Loucy (cell line): Measurements from ENCODE around the gene CD34.

ENCODE experiments used
- H2AFZ ChIP-seq: fragments of 200-600 bp; sonication (generic); 2 replicates; pipeline ENCODE4 v1.6.0; 2016; ENCODE audit warnings: antibody characterized with exemption, mild to moderate bottlenecking, low read length, moderate library complexity
- H3F3A ChIP-seq: fragments of 200-600 bp; 2 replicates; pipeline ENCODE4 v1.6.0; 2016; ENCODE audit warnings: antibody characterized with exemption, low read depth, mild to moderate bottlenecking
- H3K27me3 ChIP-seq: fragments of 200-600 bp; sonication (generic); 2 replicates; pipeline ENCODE4 v1.6.1; 2014; ENCODE audit warnings: low read length, mild to moderate bottlenecking; ENCODE audit not compliant: insufficient read depth, poor library complexity, severe bottlenecking
- H3K36me3 ChIP-seq: fragments of 200-600 bp; sonication (generic); 2 replicates; pipeline ENCODE4 v1.6.1; 2016; ENCODE audit warnings: low read length; ENCODE audit not compliant: insufficient read depth
- H3K4me1 ChIP-seq: fragments of 200-600 bp; sonication (generic); 2 replicates; pipeline ENCODE4 v1.5.1; 2014; ENCODE audit warnings: low read length, mild to moderate bottlenecking; ENCODE audit not compliant: insufficient read depth, poor library complexity, severe bottlenecking
- H3K4me2 ChIP-seq: fragments of 200-600 bp; sonication (generic); 2 replicates; pipeline ENCODE4 v1.6.0; 2014; ENCODE audit warnings: antibody characterized with exemption, low read length, low read depth, mild to moderate bottlenecking; ENCODE audit not compliant: poor library complexity, severe bottlenecking
- H3K4me3 ChIP-seq: fragments of 200-600 bp; sonication (generic); 2 replicates; pipeline ENCODE4 v1.5.1; 2014; ENCODE audit warnings: low read length, mild to moderate bottlenecking, mixed read lengths; ENCODE audit not compliant: poor library complexity, severe bottlenecking
- H3K79me2 ChIP-seq: fragments of 200-600 bp; sonication (generic); 2 replicates; pipeline ENCODE4 v1.6.1; 2014; ENCODE audit warnings: low read length; ENCODE audit not compliant: insufficient read depth
- H3K9ac ChIP-seq: fragments of 200-600 bp; sonication (generic); 2 replicates; pipeline ENCODE4 v1.6.0; 2014; ENCODE audit warnings: mild to moderate bottlenecking, low read depth, low read length, moderate library complexity; ENCODE audit not compliant: poor library complexity, severe bottlenecking
- H3K9me2 ChIP-seq: fragments of 200-600 bp; sonication (generic); replicated peaks from 2 replicates; pipeline ENCODE4 v1.6.1; 2016; ENCODE audit warnings: low read depth, low read length, mixed read lengths
- H3K9me3 ChIP-seq: fragments of 200-600 bp; sonication (generic); 2 replicates; pipeline ENCODE4 v1.6.1; 2014; ENCODE audit warnings: mild to moderate bottlenecking, antibody characterized with exemption, low read length, low read depth; ENCODE audit not compliant: insufficient read depth
- H4K20me1 ChIP-seq: fragments of 200-600 bp; sonication (generic); 2 replicates; pipeline ENCODE4 v1.6.0; 2014; ENCODE audit warnings: antibody characterized with exemption, low read length, mild to moderate bottlenecking; ENCODE audit not compliant: insufficient read depth, poor library complexity, severe bottlenecking
- EZH2phosphoT487 ChIP-seq: fragments of 200-600 bp; IDR thresholded peaks from 2 replicates; pipeline ENCODE4 v1.6.1; 2018; ENCODE audit warnings: antibody characterized with exemption, mild to moderate bottlenecking, moderate library complexity, borderline replicate concordance
- TF ChIP-seq, protein P1 (sequence below): fragments of 200-600 bp; sonication (generic); conservative IDR thresholded peaks from 2 replicates; pipeline ENCODE4 v1.5.1; 2014; ENCODE audit warnings: mild to moderate bottlenecking, antibody characterized with exemption, low read length

Gene CD34

DNA sequence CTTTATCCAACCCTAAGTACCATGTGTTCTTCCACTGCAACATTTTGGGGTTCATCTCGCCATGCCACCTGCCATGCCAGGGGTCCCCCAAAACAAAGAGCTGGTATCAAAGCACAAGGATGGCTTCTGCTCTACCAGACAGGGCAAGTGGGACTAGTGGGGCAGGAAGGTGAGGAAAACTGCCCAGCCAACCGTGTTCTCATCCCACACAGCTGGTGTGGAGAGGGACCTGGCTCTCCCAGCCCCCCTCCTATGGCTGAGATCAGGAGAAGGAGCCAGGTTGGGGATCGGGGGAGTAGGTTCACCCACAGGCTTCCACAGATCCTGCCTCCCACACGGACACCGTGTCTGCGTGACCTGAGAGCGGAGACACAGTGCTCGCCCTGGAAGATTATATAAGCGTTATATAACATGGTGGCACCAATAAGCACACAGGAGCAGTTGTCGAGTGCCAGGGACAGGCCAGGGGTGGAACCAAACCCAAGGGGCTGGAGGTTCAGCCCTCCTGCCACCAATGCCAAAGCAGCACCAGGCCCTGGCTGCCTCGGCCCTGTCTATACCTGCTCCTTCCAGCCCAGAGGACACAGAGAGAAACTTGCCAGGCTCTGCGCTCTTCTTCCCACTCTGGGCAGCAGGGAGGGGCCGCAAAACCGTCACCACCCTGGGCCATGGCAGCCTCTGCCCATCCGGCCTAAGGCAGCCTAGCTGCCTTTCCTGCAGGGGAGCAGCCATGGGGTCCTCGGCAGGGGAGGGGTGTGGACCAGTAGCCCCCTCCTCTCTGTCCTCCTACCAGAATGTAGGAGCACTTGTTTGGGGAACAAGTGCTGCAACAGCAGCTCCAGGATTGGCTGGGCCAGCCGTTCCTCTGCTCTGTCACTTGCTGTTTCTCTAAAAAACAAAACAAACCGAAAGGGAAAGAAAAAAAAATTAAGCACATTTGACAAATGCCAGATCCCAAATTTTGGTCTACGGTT, 43.5 kb downstream of the CD34 start:
- peaks cover 20% of the 10 kb centered on the region for H4K20me1 ChIP-seq
- TF ChIP-seq EZH2phosphoT487 = no peak
- TF ChIP-seq, protein P1, sequence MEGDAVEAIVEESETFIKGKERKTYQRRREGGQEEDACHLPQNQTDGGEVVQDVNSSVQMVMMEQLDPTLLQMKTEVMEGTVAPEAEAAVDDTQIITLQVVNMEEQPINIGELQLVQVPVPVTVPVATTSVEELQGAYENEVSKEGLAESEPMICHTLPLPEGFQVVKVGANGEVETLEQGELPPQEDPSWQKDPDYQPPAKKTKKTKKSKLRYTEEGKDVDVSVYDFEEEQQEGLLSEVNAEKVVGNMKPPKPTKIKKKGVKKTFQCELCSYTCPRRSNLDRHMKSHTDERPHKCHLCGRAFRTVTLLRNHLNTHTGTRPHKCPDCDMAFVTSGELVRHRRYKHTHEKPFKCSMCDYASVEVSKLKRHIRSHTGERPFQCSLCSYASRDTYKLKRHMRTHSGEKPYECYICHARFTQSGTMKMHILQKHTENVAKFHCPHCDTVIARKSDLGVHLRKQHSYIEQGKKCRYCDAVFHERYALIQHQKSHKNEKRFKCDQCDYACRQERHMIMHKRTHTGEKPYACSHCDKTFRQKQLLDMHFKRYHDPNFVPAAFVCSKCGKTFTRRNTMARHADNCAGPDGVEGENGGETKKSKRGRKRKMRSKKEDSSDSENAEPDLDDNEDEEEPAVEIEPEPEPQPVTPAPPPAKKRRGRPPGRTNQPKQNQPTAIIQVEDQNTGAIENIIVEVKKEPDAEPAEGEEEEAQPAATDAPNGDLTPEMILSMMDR = no peak
- no peaks in the 10 kb centered on the region for H3K36me3 ChIP-seq
- H3K9me3 ChIP-seq = no peaks in the 10 kb centered on the region
- H3F3A ChIP-seq = 0 out of 2 replicates have a peak, but pooled peaks cover 3% of the 10 kb centered on the region
- peak overlapping the region; percentile 90 for H3K4me3 ChIP-seq
- H3K9ac ChIP-seq = peak overlapping the region; percentile 98
- peak overlapping the region; percentile 99 for H3K4me2 ChIP-seq
- no peaks in the 10 kb centered on the region for H3K9me2 ChIP-seq
- no peaks in the 10 kb centered on the region for H3K27me3 ChIP-seq
- H3K4me1 ChIP-seq = peaks cover 78% of the 10 kb centered on the region
- H2AFZ ChIP-seq = no peak overlapping the region
- peaks cover 72% of the 10 kb centered on the region for H3K79me2 ChIP-seq

DNA sequence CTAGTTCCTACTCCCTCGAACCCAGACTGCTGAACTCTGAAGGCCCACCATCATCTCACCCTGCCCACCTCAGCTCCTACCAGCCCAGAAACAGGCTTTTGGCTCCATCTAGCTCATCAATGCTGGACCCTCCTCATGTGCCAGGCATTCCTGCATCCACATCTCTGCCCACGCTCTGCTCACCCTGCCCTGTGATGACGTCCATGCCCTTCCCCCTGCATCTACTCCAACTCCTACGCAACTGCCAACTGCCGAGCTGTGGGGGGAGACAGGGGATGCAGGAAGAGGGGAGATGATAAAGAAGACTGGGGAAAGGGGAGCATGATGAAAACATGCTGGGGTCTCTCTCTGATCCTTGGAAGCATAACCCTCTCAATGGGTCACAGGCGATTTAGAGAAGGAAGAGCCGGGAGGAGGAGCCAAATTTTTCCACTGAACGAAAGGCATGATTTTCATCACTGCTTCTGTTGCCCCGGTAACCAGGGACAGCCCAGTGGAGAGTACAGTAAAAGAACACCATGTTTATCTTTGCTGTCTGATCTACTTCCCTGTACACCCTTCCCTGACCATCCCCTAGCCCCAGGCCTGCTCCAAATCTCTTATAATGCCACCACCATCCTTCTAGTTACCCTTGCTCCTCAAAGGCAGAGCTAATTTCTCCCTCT, 44.3 kb downstream of the CD34 start:
- Histone ChIP-seq H3K9me3 (no peaks in the 10 kb centered on the region), H3K36me3 (no peaks in the 10 kb centered on the region), H3K27me3 (no peaks in the 10 kb centered on the region), H3K9ac (peak overlapping the region; percentile 98), H3K4me2 (peak overlapping the region; percentile 99), H3K79me2 (peaks cover 72% of the 10 kb centered on the region), H3K4me1 (peaks cover 78% of the 10 kb centered on the region), H4K20me1 (peaks cover 20% of the 10 kb centered on the region), H3K4me3 (peak overlapping the region; percentile 90), H3F3A (0 out of 2 replicates have a peak, but pooled peaks cover 2% of the 10 kb centered on the region), H2AFZ (no peak overlapping the region), H3K9me2 (no peaks in the 10 kb centered on the region)
- TF ChIP-seq, protein P1 = no peak
- TF ChIP-seq EZH2phosphoT487 = no peak

DNA sequence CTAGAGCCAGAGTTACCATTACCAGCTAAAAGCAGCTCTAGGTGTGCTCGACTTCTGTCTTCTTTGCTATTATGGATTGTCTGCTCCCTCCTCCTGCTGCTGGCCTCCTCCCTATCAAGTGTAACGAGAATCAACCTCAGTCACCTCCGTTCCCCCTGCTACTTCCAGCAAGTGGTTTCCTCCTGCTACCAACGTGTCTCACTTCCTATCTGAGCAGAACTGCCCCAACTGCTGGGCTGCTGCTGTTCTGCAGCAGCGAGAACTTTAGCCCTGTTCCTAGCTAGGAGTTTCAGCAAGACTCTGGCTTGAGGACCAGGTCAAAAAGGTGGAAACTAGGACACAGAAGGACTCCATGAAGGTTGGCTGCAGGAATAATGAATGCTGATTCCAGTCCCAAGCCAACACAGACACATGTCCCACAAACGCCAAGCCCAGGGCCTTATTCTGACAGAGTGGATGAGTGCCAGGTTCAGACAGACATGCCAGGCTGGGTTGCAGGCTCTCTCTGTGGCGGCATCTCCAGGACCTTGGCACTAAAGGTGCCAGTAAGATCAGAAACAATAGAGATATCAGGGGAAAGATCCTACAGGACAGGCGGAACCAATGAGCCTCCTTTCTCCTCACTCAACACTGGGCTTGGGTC, 46.9 kb downstream of the CD34 start:
- H3K4me1 ChIP-seq = peaks cover 78% of the 10 kb centered on the region
- H3K4me3 ChIP-seq = peak overlapping the region; percentile 90
- H3F3A ChIP-seq = peaks cover 7% of the 10 kb centered on the region; the same call in 1 of the 2 replicates
- no peaks in the 10 kb centered on the region for H3K9me3 ChIP-seq
- peak overlapping the region; percentile 99 for H3K4me2 ChIP-seq
- peaks cover 5% of the 10 kb centered on the region; the same call in 1 of the 2 replicates for H3K36me3 ChIP-seq
- peaks cover 90% of the 10 kb centered on the region for H3K79me2 ChIP-seq
- no peak overlapping the region for H2AFZ ChIP-seq
- H3K9me2 ChIP-seq = no peaks in the 10 kb centered on the region
- peak overlapping the region; percentile 98 for H3K9ac ChIP-seq
- TF ChIP-seq EZH2phosphoT487 = no peak
- TF ChIP-seq, protein P1 = peak; percentile 47
- no peaks in the 10 kb centered on the region for H3K27me3 ChIP-seq
- peaks cover 27% of the 10 kb centered on the region for H4K20me1 ChIP-seq
